AG09309 (cell line): ENCODE results near the gene VRK1.

ENCODE experiments used
- DNase-seq: peaks from one replicate; pipeline ENCODE4 v3.0.0-alpha.2; 2010; ENCODE audit warnings: low read depth
- H3K4me3 ChIP-seq: 2 replicates; pipeline ENCODE4 v1.5.1; 2011; ENCODE audit warnings: mild to moderate bottlenecking, low read depth, low read length, moderate library complexity; ENCODE audit not compliant: control insufficient read depth
- TF ChIP-seq, protein P1 (sequence below): IDR thresholded peaks from 2 replicates; pipeline ENCODE4 v1.5.1; 2011; ENCODE audit warnings: mild to moderate bottlenecking, low read depth, low read length, inconsistent platforms; ENCODE audit not compliant: insufficient read depth, control insufficient read depth; ENCODE audit errors: missing control alignments

Gene VRK1

DNA sequence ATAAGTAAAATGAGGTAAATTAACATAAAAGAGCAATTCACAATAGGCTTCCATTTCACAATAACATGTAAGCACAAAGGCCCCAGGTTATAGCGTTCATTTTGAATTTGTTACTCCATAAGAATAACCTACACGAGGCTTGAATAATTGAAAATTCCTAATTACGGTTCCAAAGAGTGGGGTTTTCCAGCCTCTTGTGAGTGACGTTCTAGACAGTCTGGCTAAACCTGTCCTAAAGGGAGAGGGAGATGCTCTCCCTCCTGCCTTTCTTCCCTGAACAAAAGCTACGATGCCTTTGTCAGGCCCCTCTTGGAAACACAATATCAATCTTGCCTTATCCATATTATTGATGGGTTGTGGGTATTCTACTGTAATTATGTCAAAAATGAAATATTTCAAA lies 24.3 kb upstream of the VRK1 start:
- H3K4me3 ChIP-seq, result no peak overlapping the region
- TF ChIP-seq, protein P1, sequence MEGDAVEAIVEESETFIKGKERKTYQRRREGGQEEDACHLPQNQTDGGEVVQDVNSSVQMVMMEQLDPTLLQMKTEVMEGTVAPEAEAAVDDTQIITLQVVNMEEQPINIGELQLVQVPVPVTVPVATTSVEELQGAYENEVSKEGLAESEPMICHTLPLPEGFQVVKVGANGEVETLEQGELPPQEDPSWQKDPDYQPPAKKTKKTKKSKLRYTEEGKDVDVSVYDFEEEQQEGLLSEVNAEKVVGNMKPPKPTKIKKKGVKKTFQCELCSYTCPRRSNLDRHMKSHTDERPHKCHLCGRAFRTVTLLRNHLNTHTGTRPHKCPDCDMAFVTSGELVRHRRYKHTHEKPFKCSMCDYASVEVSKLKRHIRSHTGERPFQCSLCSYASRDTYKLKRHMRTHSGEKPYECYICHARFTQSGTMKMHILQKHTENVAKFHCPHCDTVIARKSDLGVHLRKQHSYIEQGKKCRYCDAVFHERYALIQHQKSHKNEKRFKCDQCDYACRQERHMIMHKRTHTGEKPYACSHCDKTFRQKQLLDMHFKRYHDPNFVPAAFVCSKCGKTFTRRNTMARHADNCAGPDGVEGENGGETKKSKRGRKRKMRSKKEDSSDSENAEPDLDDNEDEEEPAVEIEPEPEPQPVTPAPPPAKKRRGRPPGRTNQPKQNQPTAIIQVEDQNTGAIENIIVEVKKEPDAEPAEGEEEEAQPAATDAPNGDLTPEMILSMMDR, result no peak
- DNase-seq, result no peak

DNA sequence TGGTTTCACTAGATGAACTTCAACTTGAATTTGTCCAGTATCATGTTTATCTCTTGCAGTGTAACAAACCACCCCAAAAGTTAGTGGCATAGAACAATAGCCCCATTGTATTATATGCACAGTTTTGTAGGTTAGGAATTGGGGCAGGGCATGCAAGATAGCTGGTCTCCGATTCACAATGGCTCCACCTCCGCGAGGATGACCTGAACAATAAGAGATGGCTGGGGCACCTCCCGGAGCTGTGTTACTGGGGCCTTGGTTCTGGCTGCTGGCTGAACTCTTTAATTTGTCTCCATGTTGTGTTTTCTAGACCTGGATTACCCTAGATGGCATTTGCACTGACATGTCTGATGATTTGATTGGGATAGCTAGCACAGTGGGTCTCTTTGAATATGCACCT lies 20.4 kb upstream of the VRK1 start:
- TF ChIP-seq, protein P1, result no peak
- no peak overlapping the region for H3K4me3 ChIP-seq
- DNase-seq, result no peak

DNA sequence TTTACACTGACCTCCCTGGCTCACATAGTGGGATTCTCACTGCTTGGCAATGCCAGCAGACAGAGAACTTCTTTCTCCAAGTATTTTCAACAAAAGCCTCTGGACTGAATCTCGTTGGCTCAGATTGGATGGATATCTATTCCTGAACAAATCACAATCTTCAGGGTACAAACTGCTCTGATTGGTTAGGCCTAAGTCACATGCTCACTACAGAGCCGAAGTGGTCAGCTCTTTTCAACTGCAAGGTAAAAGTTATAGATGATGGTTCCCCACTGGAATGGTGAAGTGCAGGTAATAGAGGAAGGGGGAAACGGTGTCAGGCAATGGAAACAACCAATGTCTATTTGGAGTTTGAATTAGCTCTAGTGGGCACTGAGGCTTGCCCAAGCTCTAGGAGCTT lies 16.7 kb upstream of the VRK1 start:
- H3K4me3 ChIP-seq, result no peak overlapping the region
- TF ChIP-seq, protein P1, result no peak
- no peak for DNase-seq

DNA sequence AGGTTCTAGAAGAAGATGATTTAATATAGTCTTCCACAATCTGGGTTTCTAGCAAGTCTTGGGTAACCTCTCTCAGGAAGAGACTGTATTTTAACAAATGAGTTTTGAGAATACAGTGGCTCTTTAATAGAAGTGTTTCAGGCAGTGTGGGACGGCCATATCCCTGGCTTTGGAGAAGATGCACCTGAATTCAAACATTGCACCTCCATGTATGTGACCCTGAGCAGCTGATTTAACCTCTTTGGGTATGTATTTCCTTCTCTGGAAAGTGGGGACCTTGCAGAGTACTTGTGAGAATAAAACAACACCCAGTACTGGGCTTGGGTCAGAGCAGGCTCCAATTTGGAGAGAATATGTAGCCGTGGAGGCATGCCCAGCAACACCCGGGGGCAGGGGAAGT lies 15.8 kb upstream of the VRK1 start:
- H3K4me3 ChIP-seq, result no peak overlapping the region
- no peak for DNase-seq
- TF ChIP-seq, protein P1, result no peak

DNA sequence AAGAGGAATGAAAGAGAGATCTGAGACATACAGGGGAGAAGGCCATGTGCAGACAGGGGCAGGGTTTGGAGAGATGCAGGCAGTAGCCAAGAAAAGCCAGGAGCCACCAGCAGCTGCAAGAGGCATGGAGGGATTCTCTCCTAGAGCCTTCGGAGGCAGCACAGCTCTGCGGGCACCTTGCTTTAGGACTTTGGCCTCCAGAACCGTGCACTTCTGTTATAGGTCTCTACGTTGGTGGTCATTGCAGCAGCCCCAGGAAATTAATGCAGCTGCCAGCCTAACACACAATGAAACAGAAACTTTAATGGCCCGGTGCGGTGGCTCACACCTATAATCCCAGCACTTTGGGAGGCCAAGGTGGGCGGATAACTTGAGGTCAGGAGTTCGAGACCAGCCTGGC lies 14.7 kb upstream of the VRK1 start:
- DNase-seq, result no peak
- H3K4me3 ChIP-seq, result no peak overlapping the region
- TF ChIP-seq, protein P1, result no peak

DNA sequence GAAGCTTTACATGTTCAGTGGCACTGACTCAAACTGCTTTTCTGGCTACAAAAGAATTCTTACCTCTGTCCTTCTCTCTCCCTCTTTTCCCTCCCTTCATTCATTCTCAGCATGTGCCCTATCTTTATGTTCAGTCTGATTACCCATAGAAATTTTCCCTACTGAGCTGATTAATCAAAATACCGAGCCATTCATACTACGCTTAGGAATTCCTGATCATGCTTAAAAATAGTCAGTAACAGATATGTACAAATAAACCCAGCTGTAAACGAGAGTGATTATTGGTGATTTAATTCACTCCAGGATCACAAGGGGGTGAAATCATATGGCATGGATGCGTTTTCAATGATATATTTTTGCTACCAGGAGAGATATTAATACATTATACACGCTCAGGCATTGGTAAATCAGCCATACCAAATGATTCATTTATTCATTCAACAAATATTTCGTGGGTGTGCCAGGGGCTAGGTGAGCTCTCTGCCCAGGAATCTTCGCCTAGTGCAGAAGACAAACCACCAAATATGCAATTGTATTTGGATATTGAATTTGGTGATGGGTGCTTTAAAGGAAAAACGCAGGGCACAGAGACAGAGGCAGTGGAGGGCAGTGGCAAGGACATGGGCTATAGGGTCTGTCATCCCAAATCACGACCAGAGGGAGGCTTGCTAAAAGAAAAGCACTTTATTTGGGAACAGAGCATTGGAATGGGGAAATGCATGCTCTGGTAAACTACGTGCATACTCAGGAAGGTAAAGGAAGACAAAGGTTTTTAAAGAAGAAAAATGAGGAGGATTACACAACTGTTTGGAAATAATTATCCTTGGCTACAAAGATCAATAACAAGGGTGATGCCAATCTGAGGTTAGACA lies 13.9 kb upstream of the VRK1 start:
- DNase-seq, result no peak
- TF ChIP-seq, protein P1, result no peak

More for the DNA sequence above, 13.9 kb upstream of the VRK1 start:
- H3K4me3 ChIP-seq, result no peak overlapping the region
